Testis (tissue), 3 donors: ENCODE results near the gene MTURN. TPM values are rescaled to one million over a fixed set of nuclear protein-coding genes. Genes with fewer than 3 reads are reported as not detected.
A peak's percentile ranks its signal among the peaks of the same experiment; 100 is the strongest.

Experiments used
- DNase-seq: peaks from one replicate; pipeline ENCODE4 v3.0.0-alpha.2; 2019
- H3K27ac ChIP-seq, 2 donors: fragments of 200-600 bp; sonication (generic); one replicate each; pipeline ENCODE4 v1.5.1; 2019
- H3K27me3 ChIP-seq: fragments of 200-600 bp; sonication (generic); one replicate; pipeline ENCODE4 v1.5.1; 2019
- H3K36me3 ChIP-seq: fragments of 200-600 bp; sonication (generic); one replicate; pipeline ENCODE4 v1.5.1; 2017; ENCODE audit warnings: low read depth; ENCODE audit errors: missing control alignments
- H3K4me1 ChIP-seq: fragments of 200-600 bp; sonication (generic); one replicate; pipeline ENCODE4 v1.5.1; 2019
- H3K4me3 ChIP-seq, 2 donors: fragments of 200-600 bp; sonication (generic); one replicate each; pipeline ENCODE4 v1.5.1; 2017 to 2019
- H3K9me3 ChIP-seq: fragments of 200-600 bp; sonication (generic); one replicate; pipeline ENCODE4 v1.5.1; 2017
- CTCF ChIP-seq, 3 experiments: fragments of 450-650 bp in 2 of 3; fragments of 200-600 bp in 1 of 3; sonication (generic) in 1 of 3; IDR thresholded peaks; one replicate each; pipeline ENCODE4 v1.5.1; 2016 to 2019; ENCODE audit warnings: antibody characterized with exemption in 3 of 3, mild to moderate bottlenecking in 2 of 3, moderate library complexity in 1 of 3
- POLR2A ChIP-seq: fragments of 450-650 bp; IDR thresholded peaks from one replicate; pipeline ENCODE4 v1.6.1; 2017; ENCODE audit warnings: antibody characterized with exemption, mild to moderate bottlenecking, moderate library complexity
- WGBS, 2 donors: methylation state at CpG; one replicate each; pipeline ENCODE4 v1.1.5; 2018; 5-methylcytosine and 5-hydroxymethylcytosine counted together
- intact Hi-C: fragments of 100-400 bp; cut with DNase I; formaldehyde crosslinking; loops from one replicate; pipeline ENCODE4 v1.15.1; 2023; ENCODE audit warnings: low total_unique reads
- polyA plus RNA-seq: library from polyadenylated mRNA; stranded (reverse); fragments of 350-450 nt; fragmentation: Illumina TruSeq; extraction: RNeasy Lipid Tissue Mini Kit (QIAGEN cat#74804); gene quantifications from one replicate; pipeline ENCODE4 v1.2.3, GENCODE V29; 2014; ENCODE audit warnings: low read depth, low replicate concordance; ENCODE audit not compliant: insufficient read depth
- total RNA-seq, 2 donors: library from RNA; depleted of rRNA; stranded (reverse); fragments of >200 nt; gene quantifications; one replicate each; pipeline ENCODE4 v1.2.3, GENCODE V29; 2016

The MTURN gene
- total and polyA plus RNA-seq, 3 donors from 2014 or later = 17.3 to 25.6 (median 19.3) TPM

- H3K27ac ChIP-seq = peak overlapping the region in 1 of 2 donors; percentile 93
- H3K4me3 ChIP-seq = peak overlapping the region; percentile 64 to 79
- DNase-seq = no peak
- no peaks in the 10 kb centered on the region for H3K9me3 ChIP-seq
- no peaks in the 10 kb centered on the region for H3K36me3 ChIP-seq
- TF ChIP-seq POLR2A = no peak
- peaks cover 3% of the 10 kb centered on the region for H3K4me1 ChIP-seq
- H3K27me3 ChIP-seq = no peaks in the 10 kb centered on the region
- WGBS, 2 donors = 21 to 27% methylated on average over 13 of the region's 13 CpGs
- intact Hi-C loops = no loop called here
Observed at GRCh38 chr7:30133736-30134610, 813 bp upstream of the MTURN start.

GRCh38 chr7:30135301-30136116, 723 bp downstream of the MTURN start:
- Histone ChIP-seq H3K4me1 (peaks cover 3% of the 10 kb centered on the region), H3K27ac (peak overlapping the region; percentile 22 to 93), H3K36me3 (no peaks in the 10 kb centered on the region), H3K27me3 (no peaks in the 10 kb centered on the region), H3K9me3 (no peaks in the 10 kb centered on the region), H3K4me3 (peak overlapping the region; percentile 72 to 79)
- intact Hi-C loops = no loop called here
- WGBS, 2 donors = 0% methylated on average over 21 to 77 of the region's 93 CpGs
- TF ChIP-seq POLR2A (no peak), CTCF (IDR thresholded peaks at IDR 0.05) (no peak)
- DNase-seq = peak; percentile 66

GRCh38 chr7:30136117-30136731, 1.4 kb downstream of the MTURN start:
- no peaks in the 10 kb centered on the region for H3K9me3 ChIP-seq
- peaks cover 3% of the 10 kb centered on the region for H3K4me1 ChIP-seq
- intact Hi-C loops = no loop called here
- peak overlapping the region; percentile 22 to 93 for H3K27ac ChIP-seq
- no peaks in the 10 kb centered on the region for H3K27me3 ChIP-seq
- no peaks in the 10 kb centered on the region for H3K36me3 ChIP-seq
- TF ChIP-seq POLR2A (no peak), CTCF (IDR thresholded peaks at IDR 0.05) (no peak)
- 11 to 18% methylated on average over 26 to 33 of the region's 36 CpGs for WGBS, 2 donors
- H3K4me3 ChIP-seq = peak overlapping the region; percentile 72 to 79
- no peak for DNase-seq

GRCh38 chr7:30136743-30137485, 2.1 kb downstream of the MTURN start:
- Histone ChIP-seq H3K27ac (no peak overlapping the region), H3K36me3 (no peaks in the 10 kb centered on the region), H3K4me1 (peaks cover 3% of the 10 kb centered on the region), H3K27me3 (no peaks in the 10 kb centered on the region), H3K9me3 (no peaks in the 10 kb centered on the region), H3K4me3 (peak overlapping the region in 1 of 2 donors; percentile 72)
- TF ChIP-seq POLR2A = no peak
- no peak for TF ChIP-seq CTCF (IDR thresholded peaks at IDR 0.05)
- WGBS, 2 donors = 40 to 68% methylated on average over 7 of the region's 7 CpGs
- no peak for DNase-seq
- intact Hi-C loops = no loop called here
